Activated CD8-positive, alpha-beta T cell treated with anti-CD3 and anti-CD28 coated beads for 36 hours (primary cell): ENCODE results near the gene PRKAG3. TPM values are rescaled to one million over a fixed set of nuclear protein-coding genes. Genes with fewer than 3 reads are reported as not detected.

Source experiments
- ATAC-seq: fragments of 200-7000 bp; cut with Tn5 transposase; one replicate; pipeline ENCODE4 v1.10.0; 2021; ENCODE audit warnings: mild to moderate bottlenecking, moderate library complexity
- CTCF ChIA-PET: fragments of 350-600 bp; sonication (Branson Sonifier 250); formaldehyde crosslinking; loops from one replicate; lab custom pipeline; 2021; ENCODE audit warnings: antibody characterized with exemption; lab: Charles Lee
- POLR2A ChIA-PET: fragments of 350-600 bp; sonication (Branson Sonifier 250); formaldehyde crosslinking; loops from one replicate; lab custom pipeline; 2021; ENCODE audit warnings: antibody characterized with exemption; lab: Charles Lee
- DNase-seq: peaks from one replicate; pipeline ENCODE4 v3.0.0-alpha.2; 2020
- H3K27ac Mint-ChIP-seq: one replicate; pipeline ENCODE4 v1.8.0; 2021; ENCODE audit warnings: mild to moderate bottlenecking, mixed read lengths
- H3K27me3 Mint-ChIP-seq: one replicate; pipeline ENCODE4 v1.8.0; 2021; ENCODE audit warnings: mixed read lengths
- H3K36me3 Mint-ChIP-seq: one replicate; pipeline ENCODE4 v1.8.0; 2021; ENCODE audit warnings: low read depth, mixed read lengths
- H3K4me1 Mint-ChIP-seq: one replicate; pipeline ENCODE4 v1.8.0; 2021; ENCODE audit warnings: low read depth, mixed read lengths
- H3K4me3 Mint-ChIP-seq: one replicate; pipeline ENCODE4 v1.8.0; 2021; ENCODE audit warnings: mild to moderate bottlenecking, moderate library complexity, mixed read lengths
- H3K9me3 Mint-ChIP-seq: one replicate; pipeline ENCODE4 v1.8.0; 2021; ENCODE audit warnings: mixed read lengths
- CTCF ChIP-seq: fragments of 200-600 bp; IDR thresholded peaks from one replicate; pipeline ENCODE4 v1.8.0; 2022; ENCODE audit warnings: antibody characterized with exemption, mild to moderate bottlenecking
- intact Hi-C: fragments of 100-400 bp; cut with micrococcal nuclease; formaldehyde crosslinking; loops from one replicate; pipeline ENCODE4 v1.10.0; 2022
- total RNA-seq, 2 experiments: library from RNA; stranded (reverse); gene quantifications; one replicate each; pipeline ENCODE4 v1.2.3, GENCODE V29; 2021

PRKAG3 gene
- total RNA-seq, 2 experiments from 2014 or later, result not detected

GRCh38 chr2:218802386-218802994 is 29.1 kb downstream of the PRKAG3 start:
- TF ChIP-seq CTCF, result no peak
- H3K36me3 Mint-ChIP-seq, result peaks cover 3% of the 10 kb centered on the region
- intact Hi-C loops, result no loop called here
- peaks cover 5% of the 10 kb centered on the region for H3K4me1 Mint-ChIP-seq
- no peak overlapping the region for H3K4me3 Mint-ChIP-seq
- H3K27ac Mint-ChIP-seq, result no peak overlapping the region
- CTCF ChIA-PET, result interaction anchor here (0.7 to 0.9 kb wide), 2 partner anchors 27 to 45 kb away, joined by 3 to 4 read pairs; no protein-coding TSS in a partner anchor
- H3K9me3 Mint-ChIP-seq, result peaks cover 6% of the 10 kb centered on the region
- peaks cover 33% of the 10 kb centered on the region for H3K27me3 Mint-ChIP-seq
- DNase-seq (no peak), ATAC-seq (no peak)
- POLR2A ChIA-PET, result no interaction called here

- POLR2A ChIA-PET, result no interaction called here
- Mint-ChIP-seq H3K9me3 (peaks cover 4% of the 10 kb centered on the region), H3K27me3 (peaks cover 23% of the 10 kb centered on the region)
These were observed 31.6 kb downstream of the PRKAG3 start for GRCh38 chr2:218799990-218800389.

GRCh38 chr2:218798767-218799504 is 32.7 kb downstream of the PRKAG3 start:
- Mint-ChIP-seq H3K4me1 (peaks cover 2% of the 10 kb centered on the region), H3K27me3 (peaks cover 19% of the 10 kb centered on the region), H3K4me3 (no peak overlapping the region), H3K27ac (no peak overlapping the region), H3K36me3 (no peaks in the 10 kb centered on the region), H3K9me3 (no peaks in the 10 kb centered on the region)
- intact Hi-C loops, result no loop called here
- DNase-seq, result no peak
- no peak for TF ChIP-seq CTCF
- POLR2A ChIA-PET, result no interaction called here
- CTCF ChIA-PET, result no interaction called here
- no peak for ATAC-seq

More at GRCh38 chr2:218799990-218800389, 31.6 kb downstream of the PRKAG3 start:
- DNase-seq, result no peak
- Mint-ChIP-seq H3K4me1 (peaks cover 2% of the 10 kb centered on the region), H3K36me3 (peaks cover 3% of the 10 kb centered on the region), H3K27ac (no peak overlapping the region), H3K4me3 (no peak overlapping the region)
- no peak for ATAC-seq
- intact Hi-C loops, result no loop called here
- TF ChIP-seq CTCF, result no peak
- CTCF ChIA-PET, result no interaction called here

GRCh38 chr2:218796691-218797090 is 34.9 kb downstream of the PRKAG3 start:
- CTCF ChIA-PET, result interaction anchor here (1.0 to 1.5 kb wide), 3 partner anchors 20 to 101 kb away, joined by 3 read pairs; no protein-coding TSS in a partner anchor
- intact Hi-C loops, result no loop called here
- DNase-seq, result no peak
- H3K4me3 Mint-ChIP-seq, result no peak overlapping the region
- POLR2A ChIA-PET, result no interaction called here
- H3K4me1 Mint-ChIP-seq, result no peaks in the 10 kb centered on the region
- no peaks in the 10 kb centered on the region for H3K9me3 Mint-ChIP-seq
- peaks cover 22% of the 10 kb centered on the region for H3K27me3 Mint-ChIP-seq
- no peak overlapping the region for H3K27ac Mint-ChIP-seq
- no peaks in the 10 kb centered on the region for H3K36me3 Mint-ChIP-seq
- no peak for ATAC-seq
- TF ChIP-seq CTCF, result no peak

GRCh38 chr2:218792433-218792832 is 39.2 kb downstream of the PRKAG3 start:
- Mint-ChIP-seq H3K27me3 (peaks cover 14% of the 10 kb centered on the region), H3K4me3 (no peak overlapping the region), H3K9me3 (no peaks in the 10 kb centered on the region), H3K4me1 (no peaks in the 10 kb centered on the region), H3K27ac (no peak overlapping the region), H3K36me3 (no peaks in the 10 kb centered on the region)
- POLR2A ChIA-PET, result no interaction called here
- CTCF ChIA-PET, result no interaction called here
- intact Hi-C loops, result no loop called here
- ATAC-seq (no peak), DNase-seq (no peak)
- TF ChIP-seq CTCF, result no peak
